GM12864 (cell line): ENCODE results near the gene UBN1.

Source experiments
- DNase-seq: peaks from one replicate; pipeline ENCODE4 v3.0.0-alpha.2; 2011; ENCODE audit warnings: low read depth
- H3K4me3 ChIP-seq: 2 replicates; pipeline ENCODE4 v1.5.1; 2011; ENCODE audit warnings: mild to moderate bottlenecking, low read depth, low read length, control low read depth
- CTCF ChIP-seq: IDR thresholded peaks from 2 replicates; pipeline ENCODE4 v1.5.1; 2011; ENCODE audit warnings: low read depth, mild to moderate bottlenecking, moderate library complexity, low read length, control low read depth, inconsistent platforms; ENCODE audit errors: missing control alignments

The UBN1 gene

GRCh38 chr16:4868535-4868934 is 21.3 kb downstream of the UBN1 start:
- no peak overlapping the region for H3K4me3 ChIP-seq
- no peak for DNase-seq
- no peak for TF ChIP-seq CTCF

- H3K4me3 ChIP-seq, result no peak overlapping the region
- TF ChIP-seq CTCF, result no peak
- DNase-seq, result no peak
Measured at GRCh38 chr16:4869147-4869805, 22.0 kb downstream of the UBN1 start.

- no peak for TF ChIP-seq CTCF
- no peak overlapping the region for H3K4me3 ChIP-seq
- no peak for DNase-seq
Measured at GRCh38 chr16:4870138-4870671, 22.9 kb downstream of the UBN1 start.

GRCh38 chr16:4871071-4871470 is 23.8 kb downstream of the UBN1 start:
- H3K4me3 ChIP-seq, result no peak overlapping the region
- no peak for TF ChIP-seq CTCF
- no peak for DNase-seq

GRCh38 chr16:4873091-4873490 is 25.8 kb downstream of the UBN1 start:
- no peak for TF ChIP-seq CTCF
- DNase-seq, result no peak
- no peak overlapping the region for H3K4me3 ChIP-seq

- TF ChIP-seq CTCF, result no peak
- no peak for DNase-seq
- no peak overlapping the region for H3K4me3 ChIP-seq
Measured at GRCh38 chr16:4874666-4875065, 27.4 kb downstream of the UBN1 start.
